Measurements from ENCODE around the gene ARMCX2.
"Not testable (repeated sequence)": the region's sequence is repeated elsewhere in the genome, so short reads cannot be mapped to it uniquely, and the experiment has no call there.

Gene ARMCX2

DNA sequence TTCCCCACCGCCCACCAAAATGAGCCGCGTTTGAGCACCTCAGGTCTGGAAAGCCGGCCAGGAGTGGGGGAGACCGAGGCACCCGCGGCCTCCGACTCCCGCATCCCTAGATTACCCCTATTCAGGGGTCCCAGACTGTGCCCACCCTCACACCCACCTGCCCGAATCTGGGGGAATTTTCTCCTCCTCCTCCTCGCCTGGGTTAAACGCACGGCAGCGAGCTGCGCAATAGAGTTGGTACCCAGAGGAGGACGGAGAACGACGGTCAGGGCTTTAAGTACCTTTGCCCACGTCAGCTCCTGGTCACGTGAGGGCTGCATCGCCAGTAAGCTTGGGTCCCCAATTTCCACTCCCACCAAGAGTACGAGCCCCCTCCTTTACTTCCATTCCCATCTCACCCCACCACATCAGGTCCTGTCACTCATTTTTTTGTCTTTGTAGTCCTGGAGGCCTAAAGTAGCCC is at the start of gene ARMCX2:
Gene ARMCX2 (minus strand): TSS at position 250 of the 463 bp plus-strand sequence. CDS start 2,262 bp downstream, outside the sequence.
- ATAC-seq (peak; percentile 53), DNase-seq (peak; percentile 21)

GRCh38 chrX:101709384-101709783 is 49.7 kb upstream of the ARMCX2 start:
- DNase-seq = no peak
- no peak for ATAC-seq

DNA sequence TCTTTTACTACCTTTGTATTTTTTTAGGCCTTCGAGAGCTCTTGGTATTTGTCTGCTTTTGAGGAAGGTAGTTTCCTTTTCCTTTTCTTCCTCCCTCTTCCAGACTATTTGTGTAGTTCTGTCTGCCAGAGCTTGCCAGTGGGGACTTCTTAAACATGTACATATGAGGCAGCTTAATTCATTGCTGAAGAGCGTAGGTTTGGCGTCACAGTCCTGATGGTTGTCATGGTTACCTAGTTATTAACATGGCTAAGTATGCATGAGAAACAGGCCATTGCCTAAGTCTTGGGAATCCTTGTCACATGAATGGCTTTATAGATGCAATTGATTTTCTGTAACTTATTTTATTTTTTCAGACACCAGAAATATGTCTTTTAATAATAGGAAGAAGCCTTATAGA is 48.5 kb upstream of the ARMCX2 start:
- ATAC-seq (no peak), DNase-seq (no peak)

GRCh38 chrX:101693476-101693875 is 33.8 kb upstream of the ARMCX2 start:
- no peak for DNase-seq
- no peak for ATAC-seq

- DNase-seq = no peak
- no peak for ATAC-seq
These were observed 32.2 kb upstream of the ARMCX2 start for GRCh38 chrX:101691835-101692234.

- ATAC-seq (no peak), DNase-seq (no peak)
These were observed 26.9 kb upstream of the ARMCX2 start for GRCh38 chrX:101686574-101686973.

DNA sequence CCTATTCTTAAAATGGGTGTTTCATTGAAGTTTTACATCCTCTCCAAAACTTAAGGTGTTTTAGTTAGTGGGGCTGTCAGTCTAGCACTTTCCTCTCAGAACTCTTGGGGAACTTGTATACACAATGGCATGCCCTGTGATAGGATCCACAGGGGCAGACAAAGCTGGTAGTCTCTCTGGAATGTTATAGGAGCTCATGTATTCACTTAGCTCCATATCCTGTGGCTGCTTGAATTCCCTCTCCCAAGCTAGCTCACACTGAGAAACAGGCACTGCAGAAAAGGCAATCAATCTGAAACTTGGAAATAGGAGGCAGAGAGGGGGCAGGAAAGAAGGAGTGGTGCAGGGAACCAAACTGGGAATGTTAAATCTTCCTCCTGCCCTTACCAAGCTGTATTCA is 26.3 kb upstream of the ARMCX2 start:
- ATAC-seq (no peak), DNase-seq (no peak)

DNA sequence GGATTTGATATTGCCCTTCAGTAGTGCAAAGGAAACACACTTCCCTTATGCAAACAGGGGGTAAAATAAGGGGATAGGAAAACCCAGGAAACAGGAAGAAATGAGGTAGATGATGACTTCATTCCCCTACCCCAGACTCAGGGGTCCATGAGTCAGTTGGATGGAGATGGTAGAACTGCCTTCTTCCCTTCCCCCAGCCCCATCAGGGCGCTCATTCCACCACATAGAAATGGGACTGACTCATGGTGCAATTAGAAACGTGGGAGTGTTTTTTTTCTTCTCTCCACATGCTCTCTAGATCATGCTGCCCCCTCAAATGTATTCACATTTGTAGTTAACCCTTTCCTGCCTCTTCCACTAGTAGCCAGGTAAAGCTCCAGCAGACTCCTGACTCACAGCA is 23.1 kb upstream of the ARMCX2 start:
- DNase-seq (no peak), ATAC-seq (peak; percentile 43)

DNA sequence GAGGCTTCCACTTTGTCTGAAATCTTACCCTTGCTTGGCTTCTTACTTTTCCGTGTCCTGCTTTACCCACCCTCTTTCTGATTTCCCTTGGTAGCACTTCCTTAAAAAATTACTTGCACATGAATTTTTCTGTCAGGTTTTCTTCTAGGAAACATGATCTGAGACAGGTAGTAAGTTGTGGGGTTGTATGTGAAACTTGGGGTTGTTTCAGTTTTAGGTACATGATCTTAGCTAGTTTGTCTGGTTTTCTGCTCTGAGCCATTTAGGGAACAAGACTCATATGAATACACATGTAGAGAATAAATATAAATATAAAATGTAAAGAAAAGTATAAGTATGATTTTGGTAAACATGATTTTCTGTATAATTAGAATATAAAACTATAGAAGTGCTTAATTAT is 17.4 kb upstream of the ARMCX2 start:
- no peak for DNase-seq
- no peak for ATAC-seq

GRCh38 chrX:101676571-101676970 is 16.9 kb upstream of the ARMCX2 start:
- ATAC-seq = no peak
- no peak for DNase-seq

DNA sequence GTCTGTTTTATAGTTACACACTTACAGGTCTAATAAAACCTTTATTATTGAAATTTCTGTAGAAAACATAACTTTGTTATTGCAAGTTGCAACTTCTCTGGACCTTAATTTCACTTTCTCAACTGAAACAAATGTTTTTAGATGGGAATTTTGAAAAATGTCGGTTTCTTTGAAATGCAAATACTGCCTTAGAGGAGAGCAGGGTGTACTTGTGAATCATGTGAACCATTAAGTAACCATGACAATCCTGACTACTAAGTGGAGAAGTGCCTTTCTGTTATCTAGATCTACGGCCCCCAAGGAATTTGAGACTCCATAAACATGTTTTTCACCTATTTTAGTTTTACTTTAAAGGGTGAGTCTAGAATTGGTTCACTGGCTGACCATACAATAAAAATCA is 8.5 kb upstream of the ARMCX2 start:
- ATAC-seq (no peak), DNase-seq (no peak)

DNA sequence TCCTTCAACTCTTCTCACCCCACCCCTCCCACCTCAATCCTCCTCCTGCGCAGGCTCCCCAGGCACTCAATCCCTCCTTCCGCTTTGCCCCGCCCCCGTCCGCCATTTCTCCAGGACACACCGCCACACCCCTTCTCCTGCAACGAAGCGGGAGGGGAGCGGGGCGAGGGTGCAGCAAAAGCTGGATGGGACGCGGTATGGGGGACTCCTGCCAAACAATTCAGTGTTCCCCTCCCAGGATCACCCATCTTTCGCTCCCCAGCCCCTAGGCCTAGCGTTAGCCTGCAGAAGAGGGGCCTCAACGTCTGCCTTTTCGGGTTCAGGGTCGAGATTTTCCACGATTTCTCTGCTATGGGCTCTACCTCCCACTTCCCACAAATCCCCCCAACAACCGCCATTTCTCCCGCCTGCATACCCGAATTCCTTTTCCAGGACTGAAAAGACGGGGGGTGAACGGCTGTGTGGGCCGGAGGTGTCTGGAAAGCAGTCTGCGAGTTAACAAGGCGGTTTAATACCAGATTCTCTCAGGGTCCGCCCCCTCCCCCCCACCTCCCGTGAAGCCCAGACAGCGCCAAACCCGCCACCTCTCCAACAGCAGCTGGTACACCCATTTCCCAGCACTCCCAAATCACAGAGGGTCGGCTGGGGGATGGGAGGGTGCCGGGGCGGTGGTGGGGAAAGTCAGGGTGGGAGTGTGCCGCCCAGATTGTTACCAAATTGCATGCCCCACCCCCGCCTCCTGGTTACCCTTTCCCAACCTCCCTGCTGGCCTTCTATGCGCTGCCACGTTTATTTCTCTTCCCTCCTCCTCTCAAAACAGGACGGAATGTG is 774 bp downstream of the ARMCX2 start:
- ATAC-seq = peak; percentile 78
- DNase-seq = peak; percentile 72

GRCh38 chrX:101657495-101657894 is 2.2 kb downstream of the ARMCX2 start:
- no peak for DNase-seq
- no peak for ATAC-seq

DNA sequence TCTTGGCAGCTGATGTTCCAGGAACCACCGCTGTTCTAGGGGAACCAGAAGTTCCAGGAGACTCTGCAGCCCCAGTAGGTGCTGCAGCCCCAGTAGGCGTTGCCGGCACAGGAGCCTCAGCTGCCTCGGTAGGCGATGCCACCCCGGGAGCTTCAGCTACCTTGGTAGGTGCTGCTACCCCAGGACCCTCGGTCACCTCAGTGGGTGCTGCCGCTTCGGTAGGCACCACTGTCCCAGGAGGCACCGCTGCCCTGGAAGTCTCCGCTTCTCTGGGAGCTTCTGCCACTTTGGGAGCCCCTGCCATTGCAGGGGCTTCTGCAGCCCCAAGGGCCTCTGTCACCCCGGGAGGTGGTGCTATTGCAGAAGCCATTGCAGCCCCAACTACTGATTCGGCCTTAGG is 2.8 kb downstream of the ARMCX2 start:
- no peak for DNase-seq
- no peak for ATAC-seq

DNA sequence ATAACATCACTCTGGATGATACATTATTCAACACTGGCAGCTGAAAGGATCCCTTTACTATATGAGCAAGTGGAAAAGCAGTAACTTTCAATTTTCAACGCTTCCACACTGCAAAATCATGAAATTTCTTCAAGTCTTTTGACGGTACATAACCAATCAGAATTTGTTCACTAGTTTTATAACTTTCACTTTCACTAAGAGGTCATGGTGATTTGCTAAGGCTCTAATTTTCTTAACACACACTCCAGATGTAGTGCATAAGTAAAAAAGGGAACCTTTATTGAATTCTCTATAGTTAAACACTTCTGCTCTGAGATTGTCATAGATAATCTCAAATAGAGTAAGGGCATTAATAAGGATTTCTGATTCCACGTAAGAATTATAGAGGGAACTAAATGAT is 4.1 kb downstream of the ARMCX2 start:
- ATAC-seq = no peak

DNA sequence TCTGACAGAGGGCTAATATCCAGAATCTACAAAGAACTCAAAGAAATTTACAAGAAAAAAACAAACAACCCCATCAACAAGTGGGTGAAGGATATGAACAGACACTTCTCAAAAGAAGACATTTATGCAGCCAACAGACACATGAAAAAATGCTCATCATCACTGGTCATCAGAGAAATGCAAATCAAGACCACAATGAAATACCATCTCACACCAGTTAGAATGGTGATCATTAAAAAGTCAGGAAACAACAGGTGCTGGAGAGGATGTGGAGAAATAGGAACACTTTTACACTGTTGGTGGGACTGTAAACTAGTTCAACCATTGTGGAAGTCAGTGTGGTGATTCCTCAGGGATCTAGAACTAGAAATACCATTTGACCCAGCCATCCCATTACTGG is 11.9 kb downstream of the ARMCX2 start:
- DNase-seq, ATAC-seq: not testable (repeated sequence)

More for the DNA sequence above, 4.1 kb downstream of the ARMCX2 start:
- DNase-seq = no peak

DNA sequence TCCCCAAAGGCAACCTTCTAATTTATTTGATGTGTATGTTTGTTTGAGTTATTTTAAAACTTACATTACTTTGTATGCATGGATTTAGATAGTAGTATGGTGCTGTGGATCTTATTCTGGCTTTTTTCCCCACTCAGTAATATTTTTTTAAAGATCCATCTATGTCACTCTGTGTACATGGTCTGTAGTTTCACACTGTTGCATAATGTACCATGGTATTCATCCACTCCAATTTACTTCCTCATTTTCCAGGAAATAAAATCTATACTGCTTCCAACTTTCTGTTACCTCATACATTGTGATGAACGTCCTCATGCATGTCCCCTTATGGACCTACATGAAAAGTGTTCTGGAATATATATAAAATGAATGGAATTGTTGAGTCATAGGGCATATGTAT is 17.6 kb downstream of the ARMCX2 start:
- DNase-seq (no peak), ATAC-seq (no peak)

DNA sequence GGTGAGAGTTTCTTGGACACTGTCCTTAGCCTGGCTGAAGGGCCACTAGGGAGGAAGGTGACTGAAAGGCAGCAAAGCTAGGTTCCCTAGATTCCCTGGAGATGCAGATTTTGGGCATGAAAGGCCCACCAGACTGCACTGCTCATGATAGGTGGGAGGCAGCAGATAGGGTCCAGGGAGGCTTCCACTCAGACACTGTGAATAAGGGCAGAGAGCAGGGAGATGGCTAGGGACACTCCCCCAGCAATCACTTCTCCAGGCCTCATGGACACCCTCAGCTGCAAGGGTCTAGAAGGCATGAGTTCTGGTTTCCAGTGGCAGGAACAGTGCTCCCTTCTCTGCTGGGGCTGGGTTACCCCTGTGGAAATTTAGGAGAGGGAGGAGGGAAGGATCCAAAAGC is 20.1 kb downstream of the ARMCX2 start:
- no peak for DNase-seq
- no peak for ATAC-seq

GRCh38 chrX:101619364-101619763 is 40.3 kb downstream of the ARMCX2 start:
- ATAC-seq (peak; percentile 8), DNase-seq (no peak)

- ATAC-seq (peak; percentile 83), DNase-seq (peak; percentile 74)
These were observed 42.1 kb downstream of the ARMCX2 start, which contains the start of gene ARMCX6 for GRCh38 chrX:101617211-101618191. ARMCX6 (minus strand) TSS chrX:101618000; CDS start chrX:101616620, 1,380 bp downstream.

- no peak for DNase-seq
These were observed 53.9 kb downstream of the ARMCX2 start for GRCh38 chrX:101605728-101606127.

More at GRCh38 chrX:101605728-101606127, 53.9 kb downstream of the ARMCX2 start:
- ATAC-seq = no peak
